Measurements from ENCODE around the gene ST3GAL3.

- TF ChIP-seq ARNT (IDR thresholded peaks at IDR 0.05) (no peak), FOXA1 (IDR thresholded peaks at IDR 0.05) (no peak), SP1 (IDR thresholded peaks at IDR 0.05) (no peak), BHLHE40 (IDR thresholded peaks at IDR 0.05; ENCODE audit: borderline replicate concordance) (no peak), SUZ12 (IDR thresholded peaks at IDR 0.05) (no peak), LEF1 (IDR thresholded peaks at IDR 0.05; ENCODE audit: borderline replicate concordance) (no peak), FOXM1 (IDR thresholded peaks at IDR 0.05; ENCODE audit: borderline replicate concordance) (no peak)
Observed at GRCh38 chr1:43932786-43933385, 225.6 kb downstream of the ST3GAL3 start.
